ENCODE results near the gene PHAF1. TPM values are rescaled to one million over a fixed set of nuclear protein-coding genes. Genes with fewer than 3 reads are reported as not detected.

PHAF1 gene
- total and polyA plus RNA-seq, 2 donors (not counting 1 experiment from before 2014, with no cell fraction given) = 18.8 to 20.7 TPM

- no peaks in the 10 kb centered on the region for H3K9me3 ChIP-seq (ENCODE audit: control extremely low read depth in 1 of 3, control insufficient read depth in 2 of 3, insufficient read depth in 1 of 3, low read length in 2 of 3)
- ATAC-seq (ENCODE audit: low read depth) (no peak), DNase-seq (no peak)
- CTCF ChIA-PET = interaction anchor here (1.5 kb wide), 1 partner anchor 27 kb away, joined by 3 read pairs; no protein-coding TSS in a partner anchor
- peaks cover 15% of the 10 kb centered on the region for H3K79me2 ChIP-seq (ENCODE audit: control insufficient read depth, insufficient read depth, low read length)
- no peaks in the 10 kb centered on the region for H3K27me3 ChIP-seq (replicated peaks in 1 of 4; ENCODE audit: control extremely low read depth in 1 of 4, control insufficient read depth in 3 of 4, insufficient read depth in 4 of 4, low read length in 3 of 4)
- H4K20me1 ChIP-seq (ENCODE audit: control insufficient read depth, insufficient read depth, low read length, poor library complexity, severe bottlenecking) = peaks cover 10% of the 10 kb centered on the region
- H3K4me3 Mint-ChIP-seq = no peak overlapping the region
- no peak overlapping the region for H3K4me2 ChIP-seq (replicated peaks; ENCODE audit: low read depth, low read length, poor library complexity, severe bottlenecking)
- H2AFZ ChIP-seq (ENCODE audit: insufficient read depth, low read depth, low read length, poor library complexity, severe bottlenecking) = no peak overlapping the region
- no peak overlapping the region for H3K27ac Mint-ChIP-seq
- no peaks in the 10 kb centered on the region for H3K9me3 Mint-ChIP-seq (ENCODE audit: insufficient read depth)
- no peaks in the 10 kb centered on the region for H3K4me1 Mint-ChIP-seq
- H3K27me3 Mint-ChIP-seq = no peaks in the 10 kb centered on the region
- POLR2A ChIA-PET = no interaction called here
- no peak overlapping the region for H3K9ac ChIP-seq (ENCODE audit: low read length)
- H3K4me1 ChIP-seq (ENCODE audit: control insufficient read depth in 2 of 2, insufficient read depth in 2 of 2, low read length in 2 of 2) = no peaks in the 10 kb centered on the region
- intact Hi-C loops (cut with micrococcal nuclease) = no loop called here
- H3K4me3 ChIP-seq (ENCODE audit: control extremely low read depth in 1 of 5, extremely low read depth in 1 of 5, insufficient read depth in 1 of 5, low read depth in 2 of 5, low read length in 4 of 5) = no peak overlapping the region
- no peak overlapping the region for H3K27ac ChIP-seq (ENCODE audit: low read length in 2 of 2)
- TF ChIP-seq CTCF (IDR thresholded peaks at IDR 0.05) = no peak
- no peak for TF ChIP-seq EZH2 (IDR thresholded peaks at IDR 0.05; ENCODE audit: borderline replicate concordance, insufficient read depth, low read depth, low read length, poor library complexity, severe bottlenecking)
- H3K36me3 ChIP-seq (replicated peaks in 1 of 2; ENCODE audit: control extremely low read depth in 1 of 2, control insufficient read depth in 1 of 2, extremely low read depth in 1 of 2, insufficient read depth in 2 of 2, low read length in 1 of 2) = peaks cover 0 to 25% of the 10 kb centered on the region in 2 experiments
- no CpG with 5 or more reads among the region's 2 CpGs for WGBS (ENCODE audit: insufficient coverage)
Observed at GRCh38 chr16:67075331-67075730, 34.4 kb upstream of the PHAF1 start.

- Mint-ChIP-seq H3K4me1 (no peaks in the 10 kb centered on the region), H3K27ac (no peak overlapping the region), H3K4me3 (no peak overlapping the region), H3K27me3 (no peaks in the 10 kb centered on the region), H3K9me3 (ENCODE audit: insufficient read depth) (no peaks in the 10 kb centered on the region)
- H3K4me1 ChIP-seq (ENCODE audit: control insufficient read depth in 2 of 2, insufficient read depth in 2 of 2, low read length in 2 of 2) = no peaks in the 10 kb centered on the region
- intact Hi-C loops (cut with micrococcal nuclease) = no loop called here
- CTCF ChIA-PET = no interaction called here
- H3K4me3 ChIP-seq (ENCODE audit: control extremely low read depth in 1 of 5, extremely low read depth in 1 of 5, insufficient read depth in 1 of 5, low read depth in 2 of 5, low read length in 4 of 5) = no peak overlapping the region
- H2AFZ ChIP-seq (ENCODE audit: insufficient read depth, low read depth, low read length, poor library complexity, severe bottlenecking) = no peak overlapping the region
- peaks cover 0 to 17% of the 10 kb centered on the region in 2 experiments for H3K36me3 ChIP-seq (replicated peaks in 1 of 2; ENCODE audit: control extremely low read depth in 1 of 2, control insufficient read depth in 1 of 2, extremely low read depth in 1 of 2, insufficient read depth in 2 of 2, low read length in 1 of 2)
- POLR2A ChIA-PET = interaction anchor here (0.6 kb wide), 1 partner anchor 826 kb away, joined by 4 read pairs; no protein-coding TSS in a partner anchor
- no peak for DNase-seq
- H3K9ac ChIP-seq (ENCODE audit: low read length) = no peak overlapping the region
- no peaks in the 10 kb centered on the region for H3K27me3 ChIP-seq (replicated peaks in 1 of 4; ENCODE audit: control extremely low read depth in 1 of 4, control insufficient read depth in 3 of 4, insufficient read depth in 4 of 4, low read length in 3 of 4)
- H4K20me1 ChIP-seq (ENCODE audit: control insufficient read depth, insufficient read depth, low read length, poor library complexity, severe bottlenecking) = no peaks in the 10 kb centered on the region
- WGBS (ENCODE audit: insufficient coverage) = 96% methylated on average over 4 of the region's 4 CpGs
- H3K9me3 ChIP-seq (ENCODE audit: control extremely low read depth in 1 of 3, control insufficient read depth in 2 of 3, insufficient read depth in 1 of 3, low read length in 2 of 3) = no peaks in the 10 kb centered on the region
- H3K4me2 ChIP-seq (replicated peaks; ENCODE audit: low read depth, low read length, poor library complexity, severe bottlenecking) = no peak overlapping the region
- no peak for TF ChIP-seq CTCF (IDR thresholded peaks at IDR 0.05)
- TF ChIP-seq EZH2 (IDR thresholded peaks at IDR 0.05; ENCODE audit: borderline replicate concordance, insufficient read depth, low read depth, low read length, poor library complexity, severe bottlenecking) = no peak
- H3K79me2 ChIP-seq (ENCODE audit: control insufficient read depth, insufficient read depth, low read length) = peaks cover 9% of the 10 kb centered on the region
- no peak for ATAC-seq (ENCODE audit: low read depth)
- H3K27ac ChIP-seq (ENCODE audit: low read length in 2 of 2) = no peak overlapping the region
Observed at GRCh38 chr16:67077871-67078270, 31.9 kb upstream of the PHAF1 start.
